HepG2 (cell line): ENCODE results near the gene CAPZB.

Experiments used
- CENPT ChIP-seq: sonication (generic); formaldehyde crosslinking; IDR thresholded peaks from 2 replicates; pipeline ENCODE4 v1.8.0; 2022; ENCODE audit warnings: low read depth, mild to moderate bottlenecking, moderate library complexity, missing genetic modification reagents
- EZH2 ChIP-seq: conservative IDR thresholded peaks from 2 replicates; pipeline ENCODE4 v1.6.1; 2012; ENCODE audit warnings: mild to moderate bottlenecking, low read depth, low read length, moderate library complexity
- FOSL1 ChIP-seq: sonication (generic); formaldehyde crosslinking; IDR thresholded peaks from 2 replicates; pipeline ENCODE4 v1.9.0; 2021; ENCODE audit warnings: missing genetic modification reagents, borderline replicate concordance
- MTA1 ChIP-seq: sonication (generic); formaldehyde crosslinking; IDR thresholded peaks from 2 replicates; pipeline ENCODE4 v1.4.0; 2020; ENCODE audit warnings: missing genetic modification reagents, mild to moderate bottlenecking, borderline replicate concordance
- POLR2AphosphoS5 ChIP-seq: IDR thresholded peaks from 2 replicates; pipeline ENCODE4 v1.6.1; 2012; ENCODE audit warnings: low read depth, low read length
- TOE1 ChIP-seq: sonication (generic); formaldehyde crosslinking; IDR thresholded peaks from 2 replicates; pipeline ENCODE4 v1.4.0; 2020; ENCODE audit warnings: mild to moderate bottlenecking, missing genetic modification reagents
- U2AF1 ChIP-seq: fragments of 200-400 bp; formaldehyde crosslinking; optimal IDR thresholded peaks from 2 replicates; pipeline ENCODE3; 2017; ENCODE audit warnings: mild to moderate bottlenecking, low read depth, low read length
- ZNF33B ChIP-seq: sonication (generic); formaldehyde crosslinking; IDR thresholded peaks from 2 replicates; pipeline ENCODE4 v1.5.1; 2020; ENCODE audit warnings: mild to moderate bottlenecking, missing genetic modification reagents
- TF ChIP-seq, protein P1 (sequence below): sonication (generic); formaldehyde crosslinking; IDR thresholded peaks from 2 replicates; pipeline ENCODE4 v1.5.1; 2020; ENCODE audit warnings: missing genetic modification reagents, mild to moderate bottlenecking, borderline replicate concordance
- TF ChIP-seq, protein P2 (sequence below): sonication (generic); formaldehyde crosslinking; IDR thresholded peaks from 2 replicates; pipeline ENCODE4 v1.4.0; 2020; ENCODE audit warnings: mild to moderate bottlenecking, missing genetic modification reagents
- TF ChIP-seq, protein P3 (sequence below): IDR thresholded peaks from 2 replicates; pipeline ENCODE4 v1.6.1; 2012; ENCODE audit warnings: inconsistent platforms

DNA sequence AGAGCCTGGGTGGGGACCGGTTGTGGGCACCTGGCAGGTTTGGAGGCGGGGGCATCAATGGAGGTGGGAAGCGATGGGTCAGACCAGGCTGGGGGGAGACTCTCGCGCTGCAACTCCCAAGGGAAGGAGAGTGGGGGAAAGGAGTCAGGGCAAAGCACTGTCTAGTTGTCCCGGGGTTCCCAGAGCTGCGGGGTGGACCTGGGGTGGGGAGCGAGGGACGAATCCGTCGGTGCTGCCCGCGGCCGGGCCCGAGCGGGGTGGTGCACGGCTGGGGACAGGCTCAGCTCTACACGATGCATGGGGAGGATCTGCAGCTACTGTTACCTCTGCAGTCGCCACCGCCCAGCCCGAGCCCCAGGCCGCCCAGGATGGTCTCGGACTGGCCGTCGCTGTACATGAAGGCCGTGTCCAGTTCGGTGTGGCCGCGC is 173.8 kb downstream of the CAPZB start:
- no peak for TF ChIP-seq TOE1 (CRISPR knock-in tag)
- no peak for TF ChIP-seq U2AF1
- TF ChIP-seq MTA1: no peak; the same call in 1 of the 2 replicates
- no peak for TF ChIP-seq ZNF33B
- TF ChIP-seq FOSL1 (CRISPR knock-in tag): no peak
- TF ChIP-seq, protein P1, sequence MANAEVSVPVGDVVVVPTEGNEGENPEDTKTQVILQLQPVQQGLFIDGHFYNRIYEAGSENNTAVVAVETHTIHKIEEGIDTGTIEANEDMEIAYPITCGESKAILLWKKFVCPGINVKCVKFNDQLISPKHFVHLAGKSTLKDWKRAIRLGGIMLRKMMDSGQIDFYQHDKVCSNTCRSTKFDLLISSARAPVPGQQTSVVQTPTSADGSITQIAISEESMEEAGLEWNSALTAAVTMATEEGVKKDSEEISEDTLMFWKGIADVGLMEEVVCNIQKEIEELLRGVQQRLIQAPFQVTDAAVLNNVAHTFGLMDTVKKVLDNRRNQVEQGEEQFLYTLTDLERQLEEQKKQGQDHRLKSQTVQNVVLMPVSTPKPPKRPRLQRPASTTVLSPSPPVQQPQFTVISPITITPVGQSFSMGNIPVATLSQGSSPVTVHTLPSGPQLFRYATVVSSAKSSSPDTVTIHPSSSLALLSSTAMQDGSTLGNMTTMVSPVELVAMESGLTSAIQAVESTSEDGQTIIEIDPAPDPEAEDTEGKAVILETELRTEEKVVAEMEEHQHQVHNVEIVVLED (CRISPR knock-in tag): no peak
- TF ChIP-seq POLR2AphosphoS5: no peak
- TF ChIP-seq EZH2: no peak
- TF ChIP-seq CENPT: peak; percentile 28; the same call in 1 of the 2 replicates
- TF ChIP-seq, protein P2, sequence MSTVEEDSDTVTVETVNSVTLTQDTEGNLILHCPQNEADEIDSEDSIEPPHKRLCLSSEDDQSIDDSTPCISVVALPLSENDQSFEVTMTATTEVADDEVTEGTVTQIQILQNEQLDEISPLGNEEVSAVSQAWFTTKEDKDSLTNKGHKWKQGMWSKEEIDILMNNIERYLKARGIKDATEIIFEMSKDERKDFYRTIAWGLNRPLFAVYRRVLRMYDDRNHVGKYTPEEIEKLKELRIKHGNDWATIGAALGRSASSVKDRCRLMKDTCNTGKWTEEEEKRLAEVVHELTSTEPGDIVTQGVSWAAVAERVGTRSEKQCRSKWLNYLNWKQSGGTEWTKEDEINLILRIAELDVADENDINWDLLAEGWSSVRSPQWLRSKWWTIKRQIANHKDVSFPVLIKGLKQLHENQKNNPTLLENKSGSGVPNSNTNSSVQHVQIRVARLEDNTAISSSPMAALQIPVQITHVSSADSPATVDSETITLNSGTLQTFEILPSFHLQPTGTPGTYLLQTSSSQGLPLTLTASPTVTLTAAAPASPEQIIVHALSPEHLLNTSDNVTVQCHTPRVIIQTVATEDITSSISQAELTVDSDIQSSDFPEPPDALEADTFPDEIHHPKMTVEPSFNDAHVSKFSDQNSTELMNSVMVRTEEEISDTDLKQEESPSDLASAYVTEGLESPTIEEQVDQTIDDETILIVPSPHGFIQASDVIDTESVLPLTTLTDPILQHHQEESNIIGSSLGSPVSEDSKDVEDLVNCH (CRISPR knock-in tag): no peak
- TF ChIP-seq, protein P3, sequence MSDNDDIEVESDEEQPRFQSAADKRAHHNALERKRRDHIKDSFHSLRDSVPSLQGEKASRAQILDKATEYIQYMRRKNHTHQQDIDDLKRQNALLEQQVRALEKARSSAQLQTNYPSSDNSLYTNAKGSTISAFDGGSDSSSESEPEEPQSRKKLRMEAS: no peak
